ENCODE data around the gene KIF3B.

DNA sequence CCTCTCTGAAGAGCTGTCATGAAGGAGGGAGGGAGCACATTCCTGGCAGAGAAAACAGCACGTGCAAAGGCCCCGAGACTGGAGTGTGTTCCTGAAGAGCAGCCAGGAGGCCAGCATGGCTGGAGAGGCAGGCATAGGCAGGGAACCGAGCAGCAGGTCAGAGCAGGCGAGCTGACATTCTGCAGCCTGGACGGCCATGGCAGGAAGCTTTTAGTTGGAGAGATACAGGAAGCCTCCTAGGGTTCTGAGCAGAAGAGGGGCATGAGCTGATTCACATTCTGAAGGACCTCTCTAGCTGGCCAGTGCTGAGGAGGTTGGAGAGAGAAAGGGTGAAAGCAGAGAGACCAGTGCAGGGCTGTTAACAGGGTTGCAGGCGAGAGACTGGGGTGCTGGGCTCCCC lies 40.0 kb upstream of the KIF3B start:
- TF ChIP-seq, protein P1, sequence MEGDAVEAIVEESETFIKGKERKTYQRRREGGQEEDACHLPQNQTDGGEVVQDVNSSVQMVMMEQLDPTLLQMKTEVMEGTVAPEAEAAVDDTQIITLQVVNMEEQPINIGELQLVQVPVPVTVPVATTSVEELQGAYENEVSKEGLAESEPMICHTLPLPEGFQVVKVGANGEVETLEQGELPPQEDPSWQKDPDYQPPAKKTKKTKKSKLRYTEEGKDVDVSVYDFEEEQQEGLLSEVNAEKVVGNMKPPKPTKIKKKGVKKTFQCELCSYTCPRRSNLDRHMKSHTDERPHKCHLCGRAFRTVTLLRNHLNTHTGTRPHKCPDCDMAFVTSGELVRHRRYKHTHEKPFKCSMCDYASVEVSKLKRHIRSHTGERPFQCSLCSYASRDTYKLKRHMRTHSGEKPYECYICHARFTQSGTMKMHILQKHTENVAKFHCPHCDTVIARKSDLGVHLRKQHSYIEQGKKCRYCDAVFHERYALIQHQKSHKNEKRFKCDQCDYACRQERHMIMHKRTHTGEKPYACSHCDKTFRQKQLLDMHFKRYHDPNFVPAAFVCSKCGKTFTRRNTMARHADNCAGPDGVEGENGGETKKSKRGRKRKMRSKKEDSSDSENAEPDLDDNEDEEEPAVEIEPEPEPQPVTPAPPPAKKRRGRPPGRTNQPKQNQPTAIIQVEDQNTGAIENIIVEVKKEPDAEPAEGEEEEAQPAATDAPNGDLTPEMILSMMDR (IDR thresholded peaks at IDR 0.05) = no peak
- TF ChIP-seq POLR2A (IDR thresholded peaks at IDR 0.05) = no peak
